ENCODE measurements around the gene ZNF385C. TPM values are rescaled to one million over a fixed set of nuclear protein-coding genes. Genes with fewer than 3 reads are reported as not detected.

Gene ZNF385C
- total RNA-seq, 1 experiment from 2014 or later = 2.8 TPM

- H3K23me2 ChIP-seq (ENCODE audit: insufficient read length, low read depth, low read length, poor library complexity, severe bottlenecking) = no peaks in the 10 kb centered on the region
- H3K14ac ChIP-seq (ENCODE audit: insufficient read depth, low read length) = no peak overlapping the region
- H2BK15ac ChIP-seq (ENCODE audit: low read depth, low read length) = no peak overlapping the region
- H3K4ac ChIP-seq (ENCODE audit: low read depth, low read length) = no peak overlapping the region
- H3K36me3 Mint-ChIP-seq (ENCODE audit: insufficient read depth in 1 of 3, low read depth in 3 of 3) = peaks cover 54 to 98% (median 94%) of the 10 kb centered on the region in 3 experiments; a peak in 6 of 7 replicates
- no peak overlapping the region for H3T11ph ChIP-seq (ENCODE audit: low read length)
- H2BK12ac ChIP-seq (ENCODE audit: insufficient read length, low read depth, low read length) = no peak overlapping the region
- H3K4me3 Mint-ChIP-seq = no peak overlapping the region
- no peak overlapping the region for H3K4me2 ChIP-seq (ENCODE audit: insufficient read depth, insufficient read length, low read length)
- H3K79me1 ChIP-seq (ENCODE audit: insufficient read depth, low read depth, low read length, poor library complexity, severe bottlenecking) = no peaks in the 10 kb centered on the region
- no peak overlapping the region for H2BK120ac ChIP-seq (ENCODE audit: low read depth, low read length, poor library complexity, severe bottlenecking)
- no peak overlapping the region for H2BK20ac ChIP-seq (ENCODE audit: low read depth, low read length, poor library complexity, severe bottlenecking)
- no peak overlapping the region for H3K27ac ChIP-seq (ENCODE audit: insufficient read length, low read depth, low read length)
- no peak overlapping the region for H3K56ac ChIP-seq (ENCODE audit: insufficient read length, low read depth, low read length)
- no peaks in the 10 kb centered on the region for H3K27me3 Mint-ChIP-seq (ENCODE audit: low read depth)
- H3K27me3 ChIP-seq (ENCODE audit: insufficient read depth, low read length) = no peaks in the 10 kb centered on the region
- DNase-seq = no peak
- H2AFZ ChIP-seq (ENCODE audit: low read length) = no peak overlapping the region
- no peak overlapping the region for H4K91ac ChIP-seq (ENCODE audit: insufficient read length, low read depth, low read length)
- H3K18ac ChIP-seq (ENCODE audit: insufficient read length, low read depth, low read length) = no peak overlapping the region
- no CpG with 5 or more reads among the region's 3 CpGs for WGBS (ENCODE audit: extremely low coverage, insufficient read length, low lambda C conversion rate)
- no peaks in the 10 kb centered on the region for H3K9me3 Mint-ChIP-seq
- no peaks in the 10 kb centered on the region for H3K9me3 ChIP-seq (ENCODE audit: control insufficient read depth, low read depth, low read length)
- TF ChIP-seq, protein P1, sequence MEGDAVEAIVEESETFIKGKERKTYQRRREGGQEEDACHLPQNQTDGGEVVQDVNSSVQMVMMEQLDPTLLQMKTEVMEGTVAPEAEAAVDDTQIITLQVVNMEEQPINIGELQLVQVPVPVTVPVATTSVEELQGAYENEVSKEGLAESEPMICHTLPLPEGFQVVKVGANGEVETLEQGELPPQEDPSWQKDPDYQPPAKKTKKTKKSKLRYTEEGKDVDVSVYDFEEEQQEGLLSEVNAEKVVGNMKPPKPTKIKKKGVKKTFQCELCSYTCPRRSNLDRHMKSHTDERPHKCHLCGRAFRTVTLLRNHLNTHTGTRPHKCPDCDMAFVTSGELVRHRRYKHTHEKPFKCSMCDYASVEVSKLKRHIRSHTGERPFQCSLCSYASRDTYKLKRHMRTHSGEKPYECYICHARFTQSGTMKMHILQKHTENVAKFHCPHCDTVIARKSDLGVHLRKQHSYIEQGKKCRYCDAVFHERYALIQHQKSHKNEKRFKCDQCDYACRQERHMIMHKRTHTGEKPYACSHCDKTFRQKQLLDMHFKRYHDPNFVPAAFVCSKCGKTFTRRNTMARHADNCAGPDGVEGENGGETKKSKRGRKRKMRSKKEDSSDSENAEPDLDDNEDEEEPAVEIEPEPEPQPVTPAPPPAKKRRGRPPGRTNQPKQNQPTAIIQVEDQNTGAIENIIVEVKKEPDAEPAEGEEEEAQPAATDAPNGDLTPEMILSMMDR (conservative IDR thresholded peaks at IDR 0.05) = no peak
- no peaks in the 10 kb centered on the region for H3K4me1 ChIP-seq (ENCODE audit: insufficient read depth, low read length)
- no peak overlapping the region for H4K8ac ChIP-seq (replicated peaks; ENCODE audit: insufficient read length, low read depth, low read length)
- H3K79me2 ChIP-seq (ENCODE audit: insufficient read depth, low read length) = no peaks in the 10 kb centered on the region
- no peak overlapping the region for H4K5ac ChIP-seq (ENCODE audit: insufficient read length, low read depth, low read length)
- H3K23ac ChIP-seq (ENCODE audit: insufficient read length, low read depth, low read length) = no peak overlapping the region
- H2AK5ac ChIP-seq (ENCODE audit: insufficient read length, low read length) = no peak overlapping the region
- no peak overlapping the region for H2BK5ac ChIP-seq (ENCODE audit: insufficient read length, low read length)
- H3K9ac ChIP-seq (ENCODE audit: extremely low read depth, insufficient read length, low read length) = no peak overlapping the region
- no peaks in the 10 kb centered on the region for H3K4me1 Mint-ChIP-seq
- no peaks in the 10 kb centered on the region for H4K20me1 ChIP-seq (ENCODE audit: control insufficient read depth, insufficient read depth, insufficient read length)
- H3K27ac Mint-ChIP-seq = peak overlapping the region in 1 of 3 experiments; percentile 24; a peak in 2 of 7 replicates
Observed at GRCh38 chr17:41987642-41988041, 110.6 kb downstream of the ZNF385C start.

All from H9 (cell line).